VCaP (cell line): ENCODE results near the gene CELSR2.
"Not testable (repeated sequence)": the region's sequence is repeated elsewhere in the genome, so short reads cannot be mapped to it uniquely, and the experiment has no call there.

ENCODE experiments used
- H3K27ac ChIP-seq: fragments of 450-650 bp; 2 replicates; pipeline ENCODE4 v1.5.1; 2017
- CTCF ChIP-seq: fragments of 450-650 bp; conservative IDR thresholded peaks from 2 replicates; pipeline ENCODE4 v1.5.1; 2017; ENCODE audit warnings: mild to moderate bottlenecking, moderate library complexity

The CELSR2 gene

GRCh38 chr1:109282497-109282951 lies 33.2 kb downstream of the CELSR2 start:
- no peak for TF ChIP-seq CTCF
- peak overlapping the region; percentile 87 for H3K27ac ChIP-seq

- peak; percentile 57 for TF ChIP-seq CTCF
- H3K27ac ChIP-seq: peak within 1 kb of the TSS; percentile 87
Measured at GRCh38 chr1:109282952-109283747, 33.8 kb downstream of the CELSR2 start, which contains the start of gene PSRC1. PSRC1 (minus strand) TSS chr1:109283145.

GRCh38 chr1:109283748-109284600 lies 34.6 kb downstream of the CELSR2 start:
- TF ChIP-seq CTCF: no peak
- H3K27ac ChIP-seq: peak overlapping the region; percentile 87

GRCh38 chr1:109286762-109287161 lies 37.4 kb downstream of the CELSR2 start:
- not testable (repeated sequence) for H3K27ac ChIP-seq

GRCh38 chr1:109290137-109290536 lies 40.8 kb downstream of the CELSR2 start:
- TF ChIP-seq CTCF: no peak

GRCh38 chr1:109290998-109291397 lies 41.7 kb downstream of the CELSR2 start:
- peak overlapping the region; percentile 72 for H3K27ac ChIP-seq
- no peak for TF ChIP-seq CTCF

More at GRCh38 chr1:109290137-109290536, 40.8 kb downstream of the CELSR2 start:
- H3K27ac ChIP-seq: peak overlapping the region; percentile 72

- peak overlapping the region; percentile 72; the same call in 1 of the 2 replicates for H3K27ac ChIP-seq
- no peak for TF ChIP-seq CTCF
Measured at GRCh38 chr1:109292364-109292763, 43.0 kb downstream of the CELSR2 start.
